Measurements from ENCODE around the gene F7. TPM values are rescaled to one million over a fixed set of nuclear protein-coding genes. Genes with fewer than 3 reads are reported as not detected.
"Not testable (repeated sequence)": the region's sequence is repeated elsewhere in the genome, so short reads cannot be mapped to it uniquely, and the experiment has no call there.

The F7 gene
- not detected for total RNA-seq (ENCODE audit: unreplicated experiment)
- long read RNA-seq = 0 reads

- H3K27me3 Mint-ChIP-seq (ENCODE audit: unreplicated experiment) = peaks cover 4% of the 10 kb centered on the region
These were observed at the start of gene F7 for GRCh38 chr13:113105032-113105920. TSS of gene F7 (plus strand) at chr13:113105791. CDS start at chr13:113105842, 51 bp downstream.

GRCh38 chr13:113057084-113057483, 48.5 kb upstream of the F7 start:
- peaks cover 4% of the 10 kb centered on the region for H3K4me1 Mint-ChIP-seq (ENCODE audit: low read depth, unreplicated experiment)
- H3K4me3 Mint-ChIP-seq (ENCODE audit: unreplicated experiment) = no peak overlapping the region
- no peaks in the 10 kb centered on the region for H3K36me3 Mint-ChIP-seq (ENCODE audit: unreplicated experiment)
- H3K27me3 Mint-ChIP-seq (ENCODE audit: unreplicated experiment) = peaks cover 6% of the 10 kb centered on the region
- H3K27ac Mint-ChIP-seq (ENCODE audit: unreplicated experiment) = no peak overlapping the region
- TF ChIP-seq CTCF (IDR thresholded peaks at IDR 0.05; ENCODE audit: partially characterized antibody, unreplicated experiment) = no peak
- H3K9me3 Mint-ChIP-seq (ENCODE audit: unreplicated experiment) = no peaks in the 10 kb centered on the region
- peak; percentile 2 for DNase-seq

More at GRCh38 chr13:113105032-113105920, at the start of gene F7:
- H3K36me3 Mint-ChIP-seq (ENCODE audit: unreplicated experiment) = no peaks in the 10 kb centered on the region
- H3K4me1 Mint-ChIP-seq (ENCODE audit: low read depth, unreplicated experiment) = no peaks in the 10 kb centered on the region
- H3K9me3 Mint-ChIP-seq (ENCODE audit: unreplicated experiment) = peaks cover 9% of the 10 kb centered on the region
- peak within 1 kb of the TSS; percentile 68 for H3K27ac Mint-ChIP-seq (ENCODE audit: unreplicated experiment)
- TF ChIP-seq CTCF (IDR thresholded peaks at IDR 0.05; ENCODE audit: partially characterized antibody, unreplicated experiment) = no peak
- DNase-seq = no peak
- H3K4me3 Mint-ChIP-seq (ENCODE audit: unreplicated experiment) = no peak within 1 kb of the TSS

GRCh38 chr13:113057559-113057958, 48.0 kb upstream of the F7 start:
- H3K4me1 Mint-ChIP-seq (ENCODE audit: low read depth, unreplicated experiment); H3K27ac Mint-ChIP-seq (ENCODE audit: unreplicated experiment); H3K9me3 Mint-ChIP-seq (ENCODE audit: unreplicated experiment): not testable (repeated sequence)

GRCh38 chr13:113058129-113058987, 47.2 kb upstream of the F7 start:
- peak; percentile 2 for DNase-seq
- Mint-ChIP-seq H3K9me3 (ENCODE audit: unreplicated experiment) (peaks cover 2% of the 10 kb centered on the region), H3K27ac (ENCODE audit: unreplicated experiment) (no peak overlapping the region), H3K4me3 (ENCODE audit: unreplicated experiment) (no peak overlapping the region), H3K36me3 (ENCODE audit: unreplicated experiment) (no peaks in the 10 kb centered on the region), H3K27me3 (ENCODE audit: unreplicated experiment) (peaks cover 3% of the 10 kb centered on the region), H3K4me1 (ENCODE audit: low read depth, unreplicated experiment) (no peaks in the 10 kb centered on the region)
- no peak for TF ChIP-seq CTCF (IDR thresholded peaks at IDR 0.05; ENCODE audit: partially characterized antibody, unreplicated experiment)

More at GRCh38 chr13:113057559-113057958, 48.0 kb upstream of the F7 start:
- H3K27me3 Mint-ChIP-seq (ENCODE audit: unreplicated experiment); H3K36me3 Mint-ChIP-seq (ENCODE audit: unreplicated experiment); DNase-seq; H3K4me3 Mint-ChIP-seq (ENCODE audit: unreplicated experiment): not testable (repeated sequence)

- no peak for TF ChIP-seq CTCF (IDR thresholded peaks at IDR 0.05; ENCODE audit: partially characterized antibody, unreplicated experiment)
- DNase-seq = peak; percentile 9
- Mint-ChIP-seq H3K9me3 (ENCODE audit: unreplicated experiment) (peaks cover 2% of the 10 kb centered on the region), H3K27ac (ENCODE audit: unreplicated experiment) (no peak overlapping the region), H3K4me3 (ENCODE audit: unreplicated experiment) (no peak overlapping the region), H3K4me1 (ENCODE audit: low read depth, unreplicated experiment) (peaks cover 1% of the 10 kb centered on the region), H3K27me3 (ENCODE audit: unreplicated experiment) (peaks cover 3% of the 10 kb centered on the region), H3K36me3 (ENCODE audit: unreplicated experiment) (no peaks in the 10 kb centered on the region)
These were observed 46.4 kb upstream of the F7 start for GRCh38 chr13:113058988-113059850.
